ENCODE data around the gene UPP1.
"Not testable (repeated sequence)": the region's sequence is repeated elsewhere in the genome, so short reads cannot be mapped to it uniquely, and the experiment has no call there.

UPP1 gene

DNA sequence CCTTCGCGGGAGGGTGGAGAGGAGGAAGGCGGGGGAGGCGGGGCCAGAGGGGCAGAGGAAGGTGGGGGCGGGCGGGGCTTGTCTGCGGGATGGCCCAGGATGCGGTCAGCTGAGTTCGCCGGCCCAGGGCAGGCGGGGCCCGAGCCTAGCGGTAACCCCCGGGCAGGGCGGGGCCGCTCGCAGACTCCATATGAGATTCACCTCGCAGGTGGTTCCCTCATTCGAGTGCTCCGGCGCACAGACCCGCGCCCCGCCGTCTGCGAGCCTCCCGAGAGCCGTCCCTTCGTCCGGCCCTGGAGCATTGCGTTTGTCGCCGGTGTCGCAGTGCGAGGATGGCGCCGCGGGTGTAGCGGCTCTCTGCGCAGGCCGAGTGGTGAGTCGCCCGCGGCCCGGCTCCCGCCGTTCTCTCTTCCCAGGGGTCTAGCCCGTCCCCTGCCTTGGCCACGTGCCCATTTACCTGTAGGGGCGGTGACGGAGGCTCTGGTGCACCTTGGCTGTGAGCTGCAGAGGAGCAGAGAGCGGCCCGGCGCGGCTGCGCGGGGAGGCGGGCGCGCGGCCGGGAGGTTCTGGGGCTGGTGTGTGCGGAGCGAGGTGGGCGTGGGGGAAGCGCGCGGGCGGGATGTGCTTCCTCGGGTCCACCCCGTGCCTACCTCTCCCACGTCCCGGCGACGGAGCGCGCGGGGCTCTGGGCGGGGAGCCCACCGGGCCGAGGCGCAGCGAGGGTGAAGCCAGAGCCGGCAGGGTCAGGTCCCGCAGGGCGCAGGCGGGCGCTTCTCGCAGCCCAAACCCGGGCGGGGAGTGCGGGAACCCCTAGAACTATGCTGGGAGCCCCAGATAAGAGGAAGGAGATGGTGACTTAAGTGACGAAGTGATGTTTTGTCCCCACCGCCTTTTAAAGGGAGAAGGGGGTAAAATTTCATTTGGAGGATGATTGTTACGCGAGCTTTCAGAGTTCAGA lies at the start of gene UPP1:
Gene UPP1 (plus strand): TSS at position 220 of the 958 bp plus-strand sequence. CDS start 5,519 bp downstream, outside the sequence.
- peak; percentile 84 to 90 for DNase-seq

DNA sequence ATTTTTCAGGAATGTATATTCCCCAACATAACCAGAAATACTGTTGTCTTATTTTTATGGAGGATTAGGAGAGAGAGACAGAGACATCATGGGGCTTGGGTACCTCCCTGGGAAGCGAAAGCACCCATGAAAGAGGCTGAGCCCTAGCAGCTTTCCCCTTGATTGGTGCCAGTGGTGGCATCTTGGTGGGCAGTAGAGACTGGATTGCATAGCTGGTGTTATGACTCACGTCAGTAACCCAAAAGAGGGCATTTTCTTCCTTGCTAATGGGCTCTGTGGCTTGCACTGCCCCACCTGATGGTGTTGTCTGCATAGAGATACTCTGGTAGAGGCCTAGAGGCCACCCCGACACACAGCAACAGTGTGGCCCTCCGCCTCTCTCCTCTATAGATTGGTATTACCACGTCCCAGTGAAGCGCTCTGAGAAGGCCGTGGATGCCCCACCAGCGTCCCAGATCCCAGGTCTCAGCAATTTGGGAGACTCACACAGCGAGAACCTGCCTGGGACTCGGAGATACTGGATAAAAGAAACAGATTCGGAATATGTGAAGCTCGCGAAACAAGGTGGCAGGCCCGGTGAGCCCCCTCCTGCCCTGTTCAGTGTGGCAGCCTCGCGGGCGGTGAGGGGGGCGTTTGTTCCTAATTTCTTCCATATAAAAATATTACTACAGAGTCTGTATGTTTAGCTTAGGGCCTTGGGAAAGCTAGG lies 48.0 kb upstream of the UPP1 start:
- DNase-seq, result no peak

DNA sequence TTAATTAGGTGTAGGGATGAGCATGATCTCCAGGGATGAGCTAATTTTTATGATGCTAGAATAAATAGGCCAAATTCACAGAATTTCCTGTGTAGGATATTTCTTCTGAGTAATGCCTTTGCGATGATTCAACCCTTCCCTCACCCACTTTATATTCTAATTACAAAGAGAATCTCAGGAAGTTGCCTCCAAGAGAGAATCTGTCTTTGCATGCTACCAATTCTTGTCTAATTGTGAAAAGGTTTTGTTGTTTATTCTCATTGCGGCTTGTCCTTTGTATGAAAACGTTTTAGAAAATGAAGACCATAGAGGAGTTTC lies 47.5 kb upstream of the UPP1 start:
- DNase-seq, result no peak

DNA sequence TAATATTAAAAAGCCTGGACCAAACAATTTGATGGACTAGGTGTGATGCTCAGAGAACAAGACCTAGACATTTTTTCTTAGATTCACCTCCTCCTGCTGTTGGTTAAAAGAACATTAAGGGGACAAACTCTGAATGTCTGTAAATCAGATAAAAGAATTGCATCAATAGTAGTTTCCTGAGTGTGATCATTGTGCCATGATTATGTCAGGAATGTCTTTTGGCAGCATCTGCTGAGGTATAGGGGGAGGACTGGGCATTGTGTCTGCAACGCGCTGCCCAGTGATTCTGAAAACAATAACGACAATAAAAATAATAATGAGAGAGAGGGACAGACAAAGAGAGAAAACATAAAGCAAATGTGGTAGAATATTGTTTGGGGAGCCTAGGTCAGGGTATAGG lies 46.8 kb upstream of the UPP1 start:
- no peak for DNase-seq

DNA sequence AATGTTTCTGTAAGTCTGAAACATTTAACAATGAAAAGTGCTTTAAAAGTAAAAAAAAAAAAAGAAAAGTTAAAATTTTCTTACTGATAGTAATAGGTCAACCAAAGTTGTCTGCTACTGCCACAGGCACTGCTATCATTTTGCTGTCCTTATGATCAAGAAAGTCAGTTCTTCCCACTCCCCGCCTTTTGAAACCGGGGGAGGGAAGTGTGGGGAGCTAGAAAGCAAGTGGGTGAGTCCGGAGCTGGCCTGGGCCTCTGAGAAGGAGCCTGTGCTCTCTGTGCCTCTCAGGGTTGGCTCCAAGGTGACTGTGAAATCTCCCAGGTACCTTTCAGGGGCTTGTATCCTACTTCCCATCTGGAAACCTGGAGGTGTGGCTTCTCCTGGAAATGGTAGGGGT lies 46.4 kb upstream of the UPP1 start:
- no peak for DNase-seq

DNA sequence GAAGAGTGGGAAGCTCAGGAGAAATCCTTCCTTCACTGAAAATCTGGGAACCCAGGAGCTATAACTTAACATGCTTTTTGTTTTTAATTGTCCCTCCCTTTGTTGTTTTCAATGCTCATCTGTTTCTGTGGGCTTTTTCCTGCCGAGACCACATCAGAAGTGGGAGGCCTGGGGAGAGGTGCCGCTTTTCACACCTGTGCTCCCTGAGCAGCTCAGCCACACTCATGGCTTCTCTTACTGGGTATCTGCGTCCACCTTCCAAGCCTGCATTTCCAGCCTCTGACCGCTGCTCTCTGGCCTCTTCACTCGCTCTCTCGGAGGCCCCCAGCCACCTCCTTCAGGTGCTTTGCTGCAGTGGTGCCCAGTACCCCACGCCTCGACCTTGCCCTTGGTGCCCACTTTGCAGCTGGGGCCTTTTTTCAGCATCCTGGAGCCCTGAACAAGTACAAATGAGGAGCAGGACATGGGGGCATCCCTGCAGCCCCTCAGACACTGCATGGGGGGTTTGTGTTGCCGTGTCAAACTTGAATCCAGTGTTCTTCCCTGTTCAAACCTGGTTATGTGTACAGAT lies 43.8 kb upstream of the UPP1 start:
- no peak for DNase-seq

DNA sequence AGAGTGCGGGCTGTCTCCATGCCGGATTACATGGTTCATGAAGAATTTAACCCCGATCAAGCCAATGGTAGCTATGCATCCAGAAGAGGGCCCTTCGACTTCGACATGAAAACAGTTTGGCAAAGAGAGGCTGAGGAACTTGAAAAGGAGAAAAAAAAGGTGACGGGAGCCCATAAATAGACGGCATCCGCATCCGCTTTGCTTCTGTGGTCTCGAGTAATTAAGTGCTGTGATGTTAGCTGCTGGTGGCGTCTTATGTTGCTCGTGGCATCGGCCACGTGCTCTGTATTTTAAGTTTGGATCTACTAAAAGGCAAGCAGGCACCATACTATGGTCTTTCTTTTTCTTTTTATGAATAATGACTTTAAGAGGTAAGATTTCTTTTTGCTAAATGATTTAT lies 42.6 kb upstream of the UPP1 start:
- peak in 1 of 2 donors; percentile 12 for DNase-seq

DNA sequence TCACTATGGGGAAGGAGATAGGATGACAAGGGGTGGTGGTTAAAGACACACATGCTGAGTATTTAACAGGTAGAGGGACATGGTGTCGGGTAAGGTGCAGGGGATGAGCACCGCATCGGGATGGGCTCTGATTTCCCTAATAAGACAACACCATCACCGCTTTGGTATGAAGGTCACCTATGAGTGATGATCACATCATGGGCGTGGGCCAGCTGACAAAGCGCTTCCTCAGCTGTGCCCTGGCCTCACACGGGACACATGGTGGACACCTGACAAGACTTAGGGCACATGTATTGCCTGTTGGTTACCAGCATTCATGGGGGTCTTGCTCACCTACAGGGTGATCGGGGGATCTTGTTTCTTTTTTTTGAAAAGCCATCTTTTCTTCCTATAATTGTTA lies 41.0 kb upstream of the UPP1 start:
- no peak for DNase-seq

DNA sequence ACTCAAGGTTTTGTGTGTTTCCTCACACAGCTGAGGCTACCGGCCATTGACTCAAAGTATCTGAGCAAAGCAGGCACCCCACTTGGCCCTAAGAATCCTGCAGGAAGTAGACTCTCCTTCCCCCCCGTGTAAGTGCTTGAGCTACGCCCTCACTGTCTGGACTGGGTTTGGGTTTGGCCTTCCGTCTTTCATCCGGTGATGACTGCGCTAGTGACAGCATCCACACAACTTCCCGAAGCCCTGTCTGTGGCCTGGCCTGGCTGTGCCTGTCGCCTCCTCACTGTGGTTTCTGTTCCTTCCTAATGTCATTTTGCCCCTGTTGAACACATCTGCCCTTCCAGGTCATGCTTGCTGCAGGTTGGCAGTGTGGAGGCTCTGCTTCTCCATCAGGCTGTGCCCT lies 39.2 kb upstream of the UPP1 start:
- DNase-seq, result no peak

DNA sequence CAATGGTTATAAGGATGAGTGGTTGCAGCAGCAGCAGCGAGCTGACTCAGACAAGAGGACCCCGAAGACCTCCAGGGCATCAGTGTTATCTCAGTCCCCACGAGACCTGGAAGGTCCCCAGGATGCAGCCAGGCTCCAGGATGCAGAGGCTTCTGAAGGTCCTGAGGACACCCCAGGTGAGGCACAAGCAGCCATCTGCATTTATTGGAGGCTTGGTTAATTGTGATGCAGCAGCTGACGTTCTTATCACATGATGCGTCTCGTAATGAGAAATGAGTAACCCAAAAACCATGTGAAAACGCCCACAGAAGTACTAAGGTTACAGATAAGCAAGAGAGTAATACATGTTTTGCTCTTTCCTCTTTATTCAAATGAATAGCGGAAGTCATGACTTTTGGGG lies 36.3 kb upstream of the UPP1 start:
- DNase-seq, result no peak

DNA sequence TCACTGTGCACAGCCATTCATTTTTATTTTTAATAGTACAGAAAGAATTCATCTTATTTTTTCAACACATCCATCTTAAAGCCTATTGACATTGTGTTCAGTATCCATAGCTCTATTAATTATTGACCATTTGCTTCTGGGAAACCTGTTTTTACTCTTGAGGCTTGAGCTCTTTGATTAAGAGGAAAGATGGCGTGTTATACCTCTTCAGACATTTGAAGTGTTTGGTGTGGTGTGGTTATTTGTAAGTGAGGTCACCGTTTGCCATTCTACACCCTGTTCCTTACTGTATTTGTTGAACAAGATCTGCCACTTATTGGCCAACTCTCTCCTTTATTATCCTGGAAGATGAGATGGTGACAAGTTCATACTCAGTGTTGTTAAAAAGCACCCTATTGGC lies 35.3 kb upstream of the UPP1 start:
- no peak for DNase-seq

DNA sequence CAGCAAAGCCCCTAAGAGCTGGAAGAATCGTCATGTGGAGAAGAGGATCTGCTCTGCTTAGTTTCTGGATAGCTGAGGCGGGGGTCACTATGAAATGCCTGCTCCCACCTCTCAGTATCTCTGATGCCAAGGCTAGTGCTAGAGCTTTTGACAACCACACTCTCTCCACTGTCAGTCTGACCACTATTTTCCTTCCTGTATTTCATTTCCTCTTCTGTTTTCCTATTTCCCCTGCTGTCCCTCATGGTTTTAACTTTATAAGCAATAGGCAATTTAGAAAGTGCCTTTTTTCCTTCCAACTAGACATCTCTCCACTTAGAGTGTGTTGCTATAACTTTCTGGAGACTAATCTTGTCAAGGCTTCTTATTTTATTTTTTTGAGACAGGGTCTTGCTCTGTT lies 30.1 kb upstream of the UPP1 start:
- no peak for DNase-seq

DNA sequence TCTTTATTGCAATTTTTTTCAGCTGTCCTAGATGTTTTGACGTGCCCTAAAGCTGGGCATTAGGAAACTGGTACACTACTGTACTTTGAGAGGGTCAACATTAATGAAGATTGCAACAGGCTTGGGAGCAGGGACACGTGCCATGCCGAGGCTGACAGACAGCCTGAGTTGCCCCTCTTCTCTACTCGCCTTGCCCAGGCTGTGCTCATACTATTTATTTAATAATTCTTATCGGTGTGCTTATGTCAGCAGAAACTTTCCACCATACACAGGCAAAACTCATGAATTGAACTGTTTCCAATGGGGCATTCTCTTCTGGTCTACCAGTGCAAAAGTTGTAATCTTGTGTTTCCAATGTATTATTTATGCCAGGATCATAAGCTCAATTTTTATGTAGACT lies 29.4 kb upstream of the UPP1 start:
- DNase-seq, result no peak

DNA sequence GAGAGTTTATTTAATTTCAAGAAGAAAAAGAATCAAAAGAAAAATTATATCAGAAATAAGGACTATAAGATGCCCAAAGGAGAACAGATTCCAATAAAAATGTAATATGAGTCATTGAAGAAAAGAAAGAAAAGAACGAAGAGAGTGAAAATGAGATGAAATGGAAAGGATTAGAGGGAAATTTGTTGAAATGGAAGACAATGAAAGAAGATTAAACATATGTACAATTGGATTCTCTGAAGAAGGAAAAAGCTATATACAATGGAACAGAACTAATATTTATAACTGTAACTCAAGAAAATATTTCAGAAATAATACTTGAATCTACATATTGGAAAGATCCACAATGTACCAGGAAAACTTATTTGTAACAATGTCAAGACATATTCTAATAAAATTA lies 25.1 kb upstream of the UPP1 start:
- no peak for DNase-seq

DNA sequence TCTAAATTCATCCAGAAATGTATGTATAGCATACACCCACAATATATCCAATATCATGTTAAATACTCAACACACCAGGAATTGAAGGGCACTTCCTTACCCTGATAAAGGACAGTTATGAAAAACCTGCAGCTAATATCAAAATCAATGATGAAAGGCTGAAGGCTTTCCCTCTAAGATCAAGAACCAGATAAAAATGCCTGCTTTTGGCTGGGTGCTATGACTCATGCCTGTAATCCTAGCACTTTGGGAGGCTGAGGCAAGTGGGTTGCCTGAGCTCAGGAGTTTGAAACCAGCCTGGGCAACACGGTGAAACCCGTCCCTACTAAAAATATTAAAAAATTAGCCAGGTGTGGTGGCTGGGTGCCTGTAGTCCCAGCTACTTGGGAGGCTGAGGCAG lies 21.6 kb upstream of the UPP1 start:
- DNase-seq, result no peak

DNA sequence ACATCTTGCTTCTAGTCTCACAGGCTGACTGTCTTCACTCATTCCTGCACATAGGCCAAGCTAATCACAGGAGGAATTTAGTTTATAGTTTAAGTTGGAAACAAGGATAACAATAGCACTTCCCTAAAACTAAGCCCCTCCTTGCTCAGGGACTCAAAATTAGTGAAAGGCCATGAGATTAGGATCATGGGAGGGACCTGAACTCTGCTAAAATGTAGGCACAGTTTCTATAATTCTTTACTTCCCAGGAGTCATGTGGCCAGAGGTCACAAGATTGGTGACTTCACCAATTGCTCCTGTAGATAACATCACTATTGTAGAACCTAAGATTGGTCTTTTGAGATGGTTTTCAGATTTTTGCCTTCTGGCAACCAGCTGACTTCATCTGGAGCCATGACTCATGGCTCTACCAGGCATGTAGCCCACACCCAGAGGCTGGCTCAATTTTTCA lies 14.8 kb upstream of the UPP1 start:
- no peak for DNase-seq

DNA sequence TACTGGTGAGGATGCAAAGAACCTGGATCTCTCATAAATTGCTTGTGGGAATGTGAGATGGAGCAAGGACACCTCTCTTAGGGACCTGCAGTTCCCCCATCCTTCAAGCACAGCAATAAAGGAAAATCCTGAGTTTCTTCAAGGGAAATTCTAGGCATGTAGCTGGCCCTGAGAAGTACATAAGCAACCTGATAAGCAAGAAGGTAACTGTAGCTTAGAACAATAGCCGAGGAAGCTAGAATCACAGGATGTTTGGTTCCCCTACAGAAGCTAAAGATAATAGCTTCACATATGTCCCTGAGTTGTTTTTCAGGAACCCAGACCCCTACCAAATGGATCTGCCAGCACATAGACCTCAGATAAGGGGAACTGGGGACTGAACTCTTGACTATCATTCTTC lies 11.6 kb upstream of the UPP1 start:
- DNase-seq, result no peak

DNA sequence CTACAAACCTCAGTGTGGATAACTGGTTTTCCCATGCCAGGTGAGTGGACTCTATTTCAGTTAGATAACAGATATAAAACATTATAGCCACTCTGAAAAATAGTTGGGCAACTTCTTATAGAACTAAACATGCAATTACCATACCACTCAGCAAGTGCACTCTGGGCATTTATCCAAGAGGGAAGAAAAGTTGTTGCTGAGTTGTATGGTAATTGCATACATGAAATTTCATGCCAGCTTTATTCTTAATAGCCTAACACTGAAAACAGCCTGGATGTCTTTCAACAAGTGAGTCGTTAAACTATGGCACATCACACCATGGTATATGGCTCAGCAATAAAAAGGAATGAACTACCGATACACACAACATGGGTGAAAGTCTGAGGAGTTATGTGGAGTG lies 10.6 kb upstream of the UPP1 start:
- DNase-seq, result no peak

DNA sequence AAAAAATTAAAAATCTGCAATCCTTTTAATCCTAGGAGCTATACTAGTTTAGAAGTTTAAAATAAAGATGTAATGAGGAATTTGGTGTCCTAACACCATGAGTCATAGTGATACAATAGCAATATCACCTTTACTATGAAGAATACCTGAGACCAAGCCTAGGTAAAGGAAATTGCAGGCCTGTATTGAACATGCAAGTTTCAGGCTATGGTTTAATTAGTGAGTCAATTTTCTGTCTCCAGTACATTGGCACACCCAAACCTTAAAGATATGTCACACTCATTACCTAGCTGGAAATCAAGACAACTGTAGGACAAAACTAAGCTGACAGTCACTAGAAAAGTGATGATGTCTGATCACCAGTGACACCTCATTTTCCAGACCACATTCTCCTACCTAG lies 6.7 kb upstream of the UPP1 start:
- not testable (repeated sequence) for DNase-seq

DNA sequence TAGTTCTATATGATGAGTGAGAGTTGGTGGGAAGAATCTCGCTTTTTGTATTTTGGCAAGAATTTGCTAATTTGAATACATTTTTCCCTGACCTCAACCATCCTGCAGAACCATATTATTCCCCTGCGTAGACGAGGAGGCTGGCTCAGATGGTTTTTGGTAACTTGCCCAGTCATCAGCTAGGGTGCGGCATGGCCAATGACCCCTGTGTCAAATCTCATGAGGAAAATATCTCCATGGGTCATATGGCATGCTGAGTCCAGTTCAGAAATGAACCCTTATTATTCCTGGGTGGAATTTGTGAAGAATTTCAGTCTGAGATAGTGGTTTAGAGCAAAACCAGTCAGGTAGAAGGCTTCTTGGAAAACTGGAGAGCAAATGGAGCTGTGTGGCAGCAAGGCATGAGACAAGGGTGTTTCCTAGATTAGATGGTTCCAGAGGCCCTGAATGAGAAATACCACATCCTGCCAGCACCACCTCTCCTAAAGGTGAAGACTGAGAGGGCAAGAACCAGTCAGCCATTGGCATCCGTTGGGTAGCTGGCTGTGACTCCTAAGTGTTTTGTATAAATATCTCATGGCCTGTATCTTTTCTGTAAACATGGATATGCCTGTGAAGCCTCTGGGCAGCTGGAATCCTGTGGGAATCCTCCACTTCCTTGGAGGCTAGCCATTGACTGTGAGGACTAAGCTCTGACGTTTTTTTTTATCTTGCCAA lies 5.8 kb upstream of the UPP1 start:
- DNase-seq, result peak in 1 of 2 donors; percentile 20

DNA sequence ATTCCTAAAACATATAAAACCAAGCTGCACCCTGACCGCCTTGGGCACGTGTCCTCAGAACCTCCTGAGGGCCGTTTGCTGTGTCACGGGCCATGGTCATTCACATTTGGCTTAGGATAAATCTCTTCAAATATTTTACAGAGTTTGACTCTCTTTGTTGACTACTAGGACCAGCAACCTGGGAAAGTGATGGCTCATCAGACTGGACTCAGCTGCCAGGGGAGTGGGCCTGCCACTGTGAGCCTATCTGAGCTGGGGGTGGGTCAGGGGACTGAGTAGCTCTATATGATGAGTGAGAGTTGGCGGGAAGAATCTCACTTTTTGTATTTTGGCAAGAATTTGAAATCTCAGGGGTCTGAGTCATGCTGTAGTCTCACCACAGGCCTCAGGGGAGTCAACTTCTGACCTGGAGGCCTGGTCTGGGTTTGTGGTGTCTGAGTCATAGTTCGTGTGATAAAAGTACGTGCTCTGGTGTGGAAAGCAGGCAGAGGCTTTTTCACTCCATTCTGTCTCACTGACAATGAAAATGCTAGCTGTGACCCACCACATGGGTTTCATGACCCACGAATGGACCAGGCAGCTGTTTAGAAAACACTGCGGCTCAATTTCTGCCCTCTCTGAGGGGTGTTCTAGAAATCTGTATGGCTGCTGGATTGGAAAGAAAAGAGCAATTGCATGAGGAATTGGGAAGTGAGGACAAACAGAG lies 4.2 kb upstream of the UPP1 start:
- DNase-seq, result peak; percentile 71 to 75

DNA sequence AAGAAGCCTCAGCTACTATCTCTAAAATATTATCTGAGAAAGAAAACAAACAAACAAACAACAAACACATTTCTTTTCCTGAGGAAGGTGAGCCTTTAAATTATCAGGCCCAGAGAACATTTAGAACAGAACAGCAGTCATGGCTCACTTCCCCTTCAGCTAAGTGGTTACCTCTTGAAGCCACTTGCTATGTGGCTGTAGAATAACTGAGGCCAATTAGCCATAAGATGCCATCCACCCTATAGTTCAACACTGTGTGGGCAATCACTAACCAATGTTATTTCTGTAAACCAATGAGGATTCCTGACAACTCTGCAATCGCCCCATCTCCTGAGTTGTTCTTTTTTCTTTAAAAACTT lies 3.7 kb upstream of the UPP1 start:
- no peak for DNase-seq

DNA sequence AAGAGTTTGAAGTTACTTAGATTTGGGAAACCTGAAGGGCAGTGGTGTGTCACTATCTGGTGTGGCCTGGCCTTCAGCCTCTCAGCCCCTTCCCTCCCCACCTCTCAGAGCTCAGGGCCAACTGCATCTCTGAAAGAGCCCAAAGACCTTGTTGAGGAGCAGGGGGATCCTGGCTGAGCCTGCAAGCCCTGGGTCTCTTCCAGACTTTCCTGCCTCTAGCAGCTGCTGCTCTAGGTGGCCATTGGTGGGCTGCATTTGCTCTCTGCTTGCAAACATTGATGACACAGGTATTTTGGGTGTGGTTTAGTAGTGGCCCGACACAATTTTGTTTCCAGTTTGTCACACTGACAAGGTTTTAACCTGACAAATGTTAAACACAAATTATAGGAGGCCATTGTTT lies 3.1 kb upstream of the UPP1 start:
- no peak for DNase-seq
